Aorta (tissue), 5 donors: ENCODE data around the gene ZFYVE19. TPM values are rescaled to one million over a fixed set of nuclear protein-coding genes. Genes with fewer than 3 reads are reported as not detected.

Experiments
- ATAC-seq: fragments of 200-7000 bp; cut with Tn5 transposase; one replicate; pipeline ENCODE4 v1.9.1; 2022; ENCODE audit warnings: moderate library complexity; ENCODE audit not compliant: low FRiP score
- DNase-seq, 2 donors: peaks; one replicate each; pipeline ENCODE4 v3.0.0-alpha.2; 2020
- H3K27ac ChIP-seq, 2 donors: one replicate each; pipeline ENCODE4 v1.5.1; 2013; ENCODE audit warnings: low read length in 2 of 2, mild to moderate bottlenecking in 2 of 2, moderate library complexity in 2 of 2, control low read depth in 1 of 2, inconsistent platforms in 1 of 2, low read depth in 1 of 2
- H3K27me3 ChIP-seq, 2 donors: one replicate each; pipeline ENCODE4 v1.6.1; 2013; ENCODE audit warnings: control low read depth in 1 of 2, low read length in 1 of 2, mild to moderate bottlenecking in 1 of 2, moderate library complexity in 1 of 2; ENCODE audit not compliant: insufficient read depth in 2 of 2, control insufficient read depth in 1 of 2
- H3K36me3 ChIP-seq, 2 donors: one replicate each; pipeline ENCODE4 v1.6.1; 2013; ENCODE audit warnings: control low read depth in 1 of 2, low read length in 1 of 2, mild to moderate bottlenecking in 1 of 2; ENCODE audit not compliant: insufficient read depth in 2 of 2, control insufficient read depth in 1 of 2
- H3K4me1 ChIP-seq, 2 donors: one replicate each; pipeline ENCODE4 v1.6.1; 2013; ENCODE audit warnings: low read length in 2 of 2, control low read depth in 1 of 2, mild to moderate bottlenecking in 1 of 2, moderate library complexity in 1 of 2; ENCODE audit not compliant: insufficient read depth in 2 of 2, control insufficient read depth in 1 of 2
- H3K4me3 ChIP-seq, 2 donors: one replicate each; pipeline ENCODE4 v1.5.1; 2013; ENCODE audit warnings: low read length in 2 of 2, control low read depth in 1 of 2, mild to moderate bottlenecking in 1 of 2
- H3K9me3 ChIP-seq: one replicate; pipeline ENCODE4 v1.6.1; 2013; ENCODE audit warnings: mild to moderate bottlenecking, low read length; ENCODE audit not compliant: control insufficient read depth
- WGBS, 2 donors: extraction: QIAGEN DNeasy Blood & Tissue Kit; methylation state at CpG; one replicate each; pipeline ENCODE4 v1.1.7; 2013; 5-methylcytosine and 5-hydroxymethylcytosine counted together
- intact Hi-C, 2 donors: fragments of 100-400 bp; cut with DNase I; formaldehyde crosslinking; loops; one replicate each; pipeline versions ENCODE4 v1.14.2 to v1.15.0; 2022
- polyA plus RNA-seq, 2 donors: library from polyadenylated mRNA; stranded (reverse); fragments of 200-250 nt; gene quantifications; one replicate each; pipeline ENCODE4 v1.2.3, GENCODE V29; 2013
- total RNA-seq, 2 donors: library from RNA; stranded (reverse); fragmentation: NEBNext Ultra II Directional; extraction: Animal tissue kit (Norgen Biotek cat#: 25700); gene quantifications; one replicate each; pipeline ENCODE4 v1.2.1, GENCODE V29; 2021
- donor health status: healthy with polysubstance abuse.
- donor health status: Bipolar disorder and iron deficiency.
- donor health status: DM: no; HTN: no; CAD: no.
- donor health status: DM: no; HTN: no; CAD: no.
- donor health status: DM: yes; HTN: yes; CAD: no.

Gene ZFYVE19
- total and polyA plus RNA-seq, 4 donors: 9.3 to 48.0 (median 16.0) TPM

- peak in 1 of 2 donors; percentile 24 for DNase-seq
- H3K4me1 ChIP-seq: no peaks in the 10 kb centered on the region
- H3K36me3 ChIP-seq: no peaks in the 10 kb centered on the region
- no peaks in the 10 kb centered on the region for H3K27me3 ChIP-seq
- H3K9me3 ChIP-seq: no peaks in the 10 kb centered on the region
- intact Hi-C loops: no loop called here
- ATAC-seq: no peak
- no peak overlapping the region for H3K27ac ChIP-seq
- 74 to 79% methylated on average over 1 of the region's 1 CpG for WGBS, 2 donors
- no peak overlapping the region for H3K4me3 ChIP-seq
Measured at GRCh38 chr15:40831861-40832260, 25.0 kb downstream of the ZFYVE19 start.

DNA sequence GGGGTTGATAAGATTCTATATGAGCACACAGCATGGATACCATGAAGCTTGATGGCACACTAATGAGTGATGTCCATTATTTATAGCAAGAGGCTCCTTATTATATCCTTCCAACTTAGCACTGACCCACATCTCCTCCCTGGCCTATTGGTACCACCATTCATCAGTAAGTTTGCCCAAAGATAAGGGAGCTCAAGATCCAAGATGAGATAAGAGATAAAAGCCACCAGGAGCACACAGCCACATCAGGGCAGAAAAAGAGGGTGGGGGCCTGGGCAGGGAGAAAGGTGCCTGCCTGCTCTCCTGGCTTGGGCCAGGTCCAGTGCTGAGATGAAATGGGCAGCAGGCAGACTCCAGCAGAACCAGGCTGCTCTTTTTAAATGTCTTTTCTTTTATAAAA, 26.0 kb downstream of the ZFYVE19 start:
- H3K36me3 ChIP-seq: no peaks in the 10 kb centered on the region
- no peak for ATAC-seq
- intact Hi-C loops: no loop called here
- H3K4me1 ChIP-seq: no peaks in the 10 kb centered on the region
- H3K9me3 ChIP-seq: no peaks in the 10 kb centered on the region
- no peaks in the 10 kb centered on the region for H3K27me3 ChIP-seq
- H3K4me3 ChIP-seq: no peak overlapping the region
- H3K27ac ChIP-seq: no peak overlapping the region
- DNase-seq: peak in 1 of 2 donors; percentile 31

GRCh38 chr15:40836020-40836419, 29.1 kb downstream of the ZFYVE19 start:
- ATAC-seq: no peak
- Histone ChIP-seq H3K4me1 (no peaks in the 10 kb centered on the region), H3K27ac (no peak overlapping the region), H3K27me3 (no peaks in the 10 kb centered on the region), H3K9me3 (no peaks in the 10 kb centered on the region), H3K4me3 (no peak overlapping the region), H3K36me3 (no peaks in the 10 kb centered on the region)
- intact Hi-C loops: no loop called here
- WGBS, 2 donors: 96 to 97% methylated on average over 1 of the region's 1 CpG
- DNase-seq: peak; percentile 17 to 30

DNA sequence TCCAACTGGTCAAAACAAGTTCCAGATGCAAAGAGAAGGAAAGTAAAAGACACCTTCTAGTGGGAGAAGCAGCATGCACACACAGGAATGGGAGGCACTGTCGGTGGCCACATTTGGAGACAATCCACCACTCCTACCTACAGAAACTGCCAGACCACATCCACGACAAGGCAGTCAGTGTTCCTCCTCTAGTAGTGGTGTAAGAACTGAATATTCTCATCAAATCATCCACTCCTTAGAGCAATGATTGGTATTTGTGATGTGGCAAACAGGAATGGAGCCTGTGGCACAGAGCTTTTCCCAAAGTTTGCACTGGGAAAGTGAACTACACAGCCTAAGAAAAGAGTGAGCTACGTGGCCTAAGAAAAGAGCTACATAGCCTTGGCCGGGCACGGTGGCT, 31.9 kb downstream of the ZFYVE19 start:
- H3K4me1 ChIP-seq: no peaks in the 10 kb centered on the region
- H3K4me3 ChIP-seq: no peak overlapping the region
- WGBS, 2 donors: 89 to 90% methylated on average over 5 of the region's 5 CpGs
- no peaks in the 10 kb centered on the region for H3K27me3 ChIP-seq
- no peak overlapping the region for H3K27ac ChIP-seq
- intact Hi-C loops: no loop called here
- H3K36me3 ChIP-seq: no peaks in the 10 kb centered on the region
- ATAC-seq (no peak), DNase-seq (peak; percentile 2 to 35)
- no peaks in the 10 kb centered on the region for H3K9me3 ChIP-seq

DNA sequence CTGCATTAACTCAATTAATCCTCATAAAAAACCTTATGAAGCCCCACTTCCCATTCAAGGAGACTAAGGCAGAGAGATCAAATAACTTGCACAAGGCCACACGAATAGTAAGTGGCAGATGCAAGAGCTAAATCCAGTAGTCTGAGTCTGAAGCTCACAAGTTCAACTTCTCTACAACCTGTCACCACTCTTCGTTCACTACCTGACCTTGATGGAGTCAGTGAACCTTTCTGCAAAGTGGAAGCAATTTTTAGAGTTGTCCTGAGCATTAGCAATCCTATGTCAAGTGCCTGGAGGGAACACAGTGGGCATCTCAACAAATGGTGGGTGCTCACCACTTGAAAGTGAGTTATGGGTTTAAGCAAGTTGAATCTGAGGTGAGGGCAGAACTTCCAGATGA, 34.9 kb downstream of the ZFYVE19 start:
- 84 to 89% methylated on average over 2 of the region's 2 CpGs for WGBS, 2 donors
- Histone ChIP-seq H3K27me3 (no peaks in the 10 kb centered on the region), H3K4me1 (no peaks in the 10 kb centered on the region)

GRCh38 chr15:40843261-40843884, 36.5 kb downstream of the ZFYVE19 start:
- H3K27ac ChIP-seq: no peak overlapping the region
- ATAC-seq: no peak
- H3K4me1 ChIP-seq: no peaks in the 10 kb centered on the region
- peak; percentile 7 to 59 for DNase-seq
- 25 to 29% methylated on average over 23 to 34 of the region's 34 CpGs for WGBS, 2 donors
- no peaks in the 10 kb centered on the region for H3K36me3 ChIP-seq
- no peaks in the 10 kb centered on the region for H3K9me3 ChIP-seq
- H3K4me3 ChIP-seq: peak overlapping the region in 1 of 2 donors; percentile 2
- intact Hi-C loops: no loop called here
- H3K27me3 ChIP-seq: no peaks in the 10 kb centered on the region

More for the DNA sequence above, 34.9 kb downstream of the ZFYVE19 start:
- no peaks in the 10 kb centered on the region for H3K9me3 ChIP-seq
- no peaks in the 10 kb centered on the region for H3K36me3 ChIP-seq
- no peak overlapping the region for H3K27ac ChIP-seq
- no peak overlapping the region for H3K4me3 ChIP-seq
- DNase-seq (no peak), ATAC-seq (no peak)
- intact Hi-C loops: no loop called here

DNA sequence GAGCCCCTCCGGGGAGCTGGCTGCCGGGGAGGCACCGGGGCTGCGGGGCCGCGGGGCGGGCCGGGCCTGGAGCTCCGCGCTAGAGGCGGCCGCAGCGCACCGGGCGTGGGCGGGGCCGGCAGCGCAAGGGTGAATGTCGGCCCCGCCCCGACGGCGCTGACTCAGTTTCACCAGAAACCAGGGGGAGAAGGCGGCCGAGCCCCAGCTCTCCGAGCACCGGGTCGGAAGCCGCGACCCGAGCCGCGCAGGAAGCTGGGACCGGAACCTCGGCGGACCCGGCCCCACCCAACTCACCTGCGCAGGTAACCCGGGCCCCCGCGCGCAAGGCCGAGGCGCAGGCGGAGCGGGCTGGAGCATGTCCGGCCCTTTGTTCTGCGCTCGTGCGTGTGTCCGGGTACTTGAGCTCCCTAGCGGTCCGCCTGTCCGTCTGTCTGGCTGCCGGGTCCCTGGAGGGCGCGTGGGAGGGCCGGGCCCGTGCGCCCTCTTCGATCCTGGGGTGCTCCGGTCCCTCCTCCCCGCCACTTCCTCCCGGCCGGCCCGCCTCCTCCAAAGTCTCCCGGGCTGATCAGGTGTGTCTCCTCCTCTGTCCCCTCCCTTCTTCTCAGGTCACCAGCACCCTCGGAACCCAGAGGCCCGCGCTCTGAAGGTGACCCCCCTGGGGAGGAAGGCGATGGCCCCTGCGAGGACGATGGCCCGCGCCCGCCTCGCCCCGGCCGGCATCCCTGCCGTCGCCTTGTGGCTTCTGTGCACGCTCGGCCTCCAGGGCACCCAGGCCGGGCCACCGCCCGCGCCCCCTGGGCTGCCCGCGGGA, 37.2 kb downstream of the ZFYVE19 start, which contains the start of gene SPINT1:
Gene SPINT1 (plus strand): TSS at position 164 of the 811 bp plus-strand sequence. CDS start 507 bp downstream, at position 671.
- Histone ChIP-seq H3K36me3 (no peaks in the 10 kb centered on the region), H3K4me1 (no peaks in the 10 kb centered on the region), H3K4me3 (peak within 1 kb of the TSS in 1 of 2 donors; percentile 2), H3K27me3 (no peaks in the 10 kb centered on the region), H3K9me3 (no peaks in the 10 kb centered on the region), H3K27ac (no peak within 1 kb of the TSS)
- WGBS, 2 donors: 1 to 2% methylated on average over 57 to 89 of the region's 89 CpGs
- DNase-seq (peak; percentile 47 to 79), ATAC-seq (no peak)
- intact Hi-C loops: no loop called here

DNA sequence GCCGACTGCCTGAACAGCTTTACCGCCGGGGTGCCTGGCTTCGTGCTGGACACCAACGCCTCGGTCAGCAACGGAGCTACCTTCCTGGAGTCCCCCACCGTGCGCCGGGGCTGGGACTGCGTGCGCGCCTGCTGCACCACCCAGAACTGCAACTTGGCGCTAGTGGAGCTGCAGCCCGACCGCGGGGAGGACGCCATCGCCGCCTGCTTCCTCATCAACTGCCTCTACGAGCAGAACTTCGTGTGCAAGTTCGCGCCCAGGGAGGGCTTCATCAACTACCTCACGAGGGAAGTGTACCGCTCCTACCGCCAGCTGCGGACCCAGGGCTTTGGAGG, 37.8 kb downstream of the ZFYVE19 start:
- DNase-seq: peak; percentile 53 to 81
- WGBS, 2 donors: 1 to 3% methylated on average over 28 of the region's 28 CpGs
- no peak overlapping the region for H3K27ac ChIP-seq

DNA sequence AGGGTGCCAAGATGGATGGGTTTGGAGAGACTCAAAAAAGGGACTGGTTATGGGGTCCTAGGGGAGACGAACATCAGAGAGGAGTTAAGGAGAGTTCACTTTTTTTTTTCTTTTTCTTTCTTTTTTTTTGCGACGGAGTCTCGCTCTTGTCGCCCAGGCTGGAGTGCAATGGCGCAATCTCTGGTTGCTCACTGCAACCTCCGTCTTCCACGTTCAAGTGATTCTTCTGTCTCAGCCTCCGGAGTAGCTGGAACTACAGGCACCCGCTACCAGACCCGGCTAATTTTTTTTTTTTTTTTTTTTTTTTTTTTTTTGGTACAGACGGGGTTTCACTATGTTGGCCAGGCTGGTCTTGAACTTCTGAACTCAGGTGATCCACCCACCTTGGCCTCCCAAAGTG, 38.1 kb downstream of the ZFYVE19 start:
- WGBS, 2 donors: 45 to 61% methylated on average over 10 to 12 of the region's 12 CpGs
- Histone ChIP-seq H3K9me3 (no peaks in the 10 kb centered on the region), H3K36me3 (no peaks in the 10 kb centered on the region), H3K4me3 (no peak overlapping the region), H3K27me3 (no peaks in the 10 kb centered on the region), H3K27ac (no peak overlapping the region), H3K4me1 (no peaks in the 10 kb centered on the region)
- intact Hi-C loops: no loop called here
- ATAC-seq: no peak
- DNase-seq: no peak

More for the DNA sequence above, 37.8 kb downstream of the ZFYVE19 start:
- Histone ChIP-seq H3K4me1 (no peaks in the 10 kb centered on the region), H3K9me3 (no peaks in the 10 kb centered on the region), H3K4me3 (peak overlapping the region in 1 of 2 donors; percentile 2), H3K27me3 (no peaks in the 10 kb centered on the region), H3K36me3 (no peaks in the 10 kb centered on the region)
- intact Hi-C loops: no loop called here
- no peak for ATAC-seq
